SK-MEL-5 (cell line): ENCODE results near the gene ELP1. TPM values are rescaled to one million over a fixed set of nuclear protein-coding genes. Genes with fewer than 3 reads are reported as not detected.
"Not testable (repeated sequence)": the region's sequence is repeated elsewhere in the genome, so short reads cannot be mapped to it uniquely, and the experiment has no call there.

Experiments used
- DNase-seq: peaks from one replicate; pipeline ENCODE4 v3.0.0-alpha.2; 2016; ENCODE audit warnings: low read depth, low spot score
- in situ Hi-C: cut with HindIII; loops from 2 replicates; pipeline ENCODE4 v1.10.0; 2016; ENCODE audit warnings: low sequenced_read_pairs, high pct_unique_total_duplicates, low pct_unique_long_range_greater_than_20kb
- total RNA-seq: library from RNA; depleted of rRNA; stranded (reverse); fragments of >200 nt; shearing (Covaris generic); gene quantifications from 2 replicates; pipeline ENCODE4 v1.2.3, GENCODE V29; 2014

The ELP1 gene
- total RNA-seq, 1 experiment from 2014 or later = 38.7 TPM

DNA sequence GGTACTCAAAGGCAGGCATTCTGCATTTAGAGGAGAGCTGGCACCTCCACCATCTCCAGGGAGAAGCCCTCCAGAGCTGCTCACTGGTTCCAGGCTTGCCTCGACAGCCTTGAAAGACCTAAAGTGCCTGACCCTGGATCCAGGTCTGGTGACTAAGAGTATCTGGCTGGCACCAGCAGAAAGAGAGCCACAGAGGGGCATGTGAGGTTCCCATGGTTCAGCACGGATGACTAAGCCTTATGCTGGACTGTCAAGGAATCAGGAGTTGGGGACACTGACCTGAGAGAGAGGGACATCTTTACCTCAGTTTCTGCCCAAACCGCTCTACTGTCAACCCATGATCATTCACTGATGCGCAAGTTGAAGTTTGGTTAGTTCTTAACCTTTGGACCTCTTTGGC, 68.9 kb downstream of the ELP1 start:
- in situ Hi-C loops = no loop called here
- DNase-seq = no peak

DNA sequence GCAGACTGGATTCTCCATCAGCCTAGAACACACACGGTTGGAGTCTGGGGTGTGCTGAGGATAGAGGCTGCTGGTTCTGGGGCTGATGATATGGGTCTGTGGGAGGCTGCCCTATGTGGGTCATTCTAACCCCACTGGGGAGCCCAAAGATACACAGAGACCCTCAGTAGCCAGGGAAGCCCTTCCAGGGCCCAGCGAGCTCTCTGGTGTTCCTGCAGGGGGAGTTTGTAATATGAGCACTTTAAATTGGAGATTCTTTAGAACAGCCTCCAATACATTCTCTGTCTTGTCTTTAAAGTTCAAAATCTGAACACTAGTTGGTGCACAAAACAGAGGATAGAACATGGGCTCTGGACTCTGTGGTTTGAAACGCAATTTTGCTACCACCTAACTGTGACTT, 69.5 kb downstream of the ELP1 start:
- in situ Hi-C loops = no loop called here
- DNase-seq = no peak

DNA sequence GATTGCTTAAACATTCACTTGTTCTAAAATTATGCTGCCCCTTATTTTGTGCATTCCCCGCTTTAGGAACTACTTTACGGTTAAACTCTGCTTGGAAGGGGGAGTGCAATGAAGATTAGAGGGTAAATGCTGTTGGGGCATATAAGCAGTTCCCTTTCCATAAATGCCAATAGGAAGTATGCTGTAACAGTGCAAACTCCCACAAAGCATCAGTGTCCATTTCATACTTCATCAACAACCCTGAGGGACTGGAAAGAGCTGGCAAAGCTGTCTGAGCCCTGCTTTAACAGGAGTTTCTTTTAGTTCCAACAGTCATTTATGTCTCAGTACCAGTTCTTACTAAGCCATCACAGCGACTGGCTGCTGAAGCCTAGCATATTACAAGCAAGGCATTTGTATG, 70.0 kb downstream of the ELP1 start:
- no peak for DNase-seq
- in situ Hi-C loops = no loop called here

- in situ Hi-C loops = no loop called here
- no peak for DNase-seq
Measured at GRCh38 chr9:108861997-108862396, 71.9 kb downstream of the ELP1 start, which contains the start of gene ACTL7A. Gene ACTL7A, plus strand, starts transcription at chr9:108862266. Its CDS starts 57 bp downstream, at chr9:108862323.

DNA sequence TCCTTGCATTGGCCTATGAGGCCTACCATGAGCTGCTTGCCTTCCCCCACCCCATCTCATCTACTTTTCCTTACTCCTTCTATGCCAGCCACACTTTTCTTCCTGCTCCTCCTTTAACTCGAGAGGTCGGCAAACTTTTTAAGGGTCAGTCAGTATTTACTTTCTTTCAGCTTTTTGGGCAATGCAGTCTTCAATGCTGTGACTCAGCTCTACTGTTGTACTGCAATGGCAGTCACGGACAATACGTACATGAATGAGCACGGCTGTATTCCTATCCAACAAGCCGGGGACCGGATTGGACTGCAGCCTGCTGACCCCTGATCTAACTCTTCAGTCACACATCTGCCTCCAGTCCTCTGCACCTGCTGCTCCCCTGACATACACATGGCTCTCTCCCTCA, 72.5 kb downstream of the ELP1 start:
- in situ Hi-C loops = no loop called here
- no peak for DNase-seq

DNA sequence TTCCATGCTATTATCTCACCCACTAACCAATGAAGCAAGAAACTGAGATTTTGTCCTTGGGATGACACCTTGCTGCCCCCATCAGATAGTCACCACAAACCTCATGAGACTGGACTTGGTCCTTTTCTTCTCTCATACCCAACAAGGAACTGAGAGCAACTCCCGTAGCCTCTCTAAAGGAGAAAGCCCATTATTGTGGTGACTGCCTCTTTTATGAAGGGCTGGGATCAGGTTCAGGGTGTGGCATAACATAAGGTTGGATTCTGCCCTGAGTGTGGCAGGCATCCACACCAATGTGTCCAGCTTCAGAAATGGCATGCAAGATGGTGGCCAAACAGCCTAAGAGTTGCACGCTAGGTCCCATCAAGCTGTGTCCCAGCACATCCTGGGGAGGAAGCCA, 73.2 kb downstream of the ELP1 start:
- in situ Hi-C loops = no loop called here
- no peak for DNase-seq

DNA sequence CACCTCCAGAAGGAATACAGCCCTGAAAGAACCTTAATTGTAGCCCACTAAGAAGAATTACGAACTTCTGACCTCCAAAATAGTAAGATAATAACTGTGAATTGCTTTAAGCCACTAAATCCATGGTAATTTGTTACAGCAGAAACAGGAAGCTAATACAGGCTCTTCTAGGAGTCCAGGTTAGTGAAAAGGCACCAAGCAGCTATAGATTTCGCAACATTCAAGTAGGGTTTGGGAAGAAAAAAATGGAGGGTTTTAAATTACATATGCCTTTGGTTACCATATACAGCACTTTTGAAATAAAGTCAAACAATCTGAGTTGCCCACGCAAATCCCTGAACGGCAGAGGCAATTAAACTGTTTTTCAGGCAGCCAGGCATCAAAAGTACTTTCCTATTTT, 73.6 kb downstream of the ELP1 start:
- in situ Hi-C loops = no loop called here
- DNase-seq = no peak

DNA sequence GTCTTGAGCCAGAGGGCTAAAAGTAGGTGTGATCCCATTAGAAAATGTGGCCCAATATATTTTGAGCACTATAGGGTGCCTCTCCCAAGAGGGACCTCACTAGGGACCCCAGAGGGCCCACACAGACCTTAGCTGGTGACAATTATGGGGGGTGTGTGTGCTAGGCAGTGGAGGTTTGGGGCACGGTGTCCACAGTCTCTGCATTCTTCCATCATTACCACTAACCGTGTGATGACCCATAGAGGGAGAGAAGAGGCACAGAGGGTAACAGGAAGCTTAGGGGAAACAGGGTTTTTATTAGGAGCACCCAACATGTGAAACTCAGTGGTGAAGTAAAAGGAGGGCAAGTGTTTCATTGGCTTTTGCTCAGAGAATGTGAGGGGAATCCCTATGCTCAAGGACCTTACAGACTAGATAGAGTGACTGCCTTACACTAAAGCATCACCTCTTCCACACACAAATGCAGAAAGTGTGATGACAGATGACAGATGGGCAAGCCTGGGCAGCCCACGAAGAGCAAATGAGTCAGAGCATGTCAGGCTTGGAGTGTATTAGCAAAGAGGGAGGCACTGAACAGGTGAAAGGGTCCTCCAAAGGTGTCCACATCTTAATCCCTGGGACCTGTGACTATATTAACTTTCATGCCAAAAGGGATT, 74.3 kb downstream of the ELP1 start:
- in situ Hi-C loops = no loop called here
- DNase-seq = no peak

DNA sequence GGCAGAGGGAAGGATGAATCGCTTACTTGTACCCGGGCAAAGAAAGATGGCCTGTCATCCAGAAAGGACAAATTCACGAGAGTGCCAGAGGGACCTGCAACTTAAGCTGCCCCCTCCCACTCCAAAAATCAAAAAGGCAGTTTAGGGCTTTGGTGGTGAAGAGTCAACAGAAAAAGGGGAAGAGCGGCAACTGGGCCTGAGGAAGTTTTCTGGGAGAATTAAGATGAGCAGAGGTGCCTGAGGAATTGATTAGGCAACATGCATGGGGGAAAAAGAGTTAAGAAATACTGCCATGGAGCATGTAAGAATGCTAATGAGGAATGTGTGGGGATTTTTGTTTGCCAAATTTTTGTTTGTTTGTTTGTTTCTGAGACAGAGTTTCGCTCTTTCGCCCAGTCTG, 76.4 kb downstream of the ELP1 start:
- in situ Hi-C loops = no loop called here
- no peak for DNase-seq

- in situ Hi-C loops = no loop called here
Measured at GRCh38 chr9:108855888-108856287, 78.0 kb downstream of the ELP1 start, which contains the start of gene ACTL7B. Gene ACTL7B, minus strand, starts transcription at chr9:108855986. Its CDS starts 56 bp downstream, at chr9:108855930.

DNA sequence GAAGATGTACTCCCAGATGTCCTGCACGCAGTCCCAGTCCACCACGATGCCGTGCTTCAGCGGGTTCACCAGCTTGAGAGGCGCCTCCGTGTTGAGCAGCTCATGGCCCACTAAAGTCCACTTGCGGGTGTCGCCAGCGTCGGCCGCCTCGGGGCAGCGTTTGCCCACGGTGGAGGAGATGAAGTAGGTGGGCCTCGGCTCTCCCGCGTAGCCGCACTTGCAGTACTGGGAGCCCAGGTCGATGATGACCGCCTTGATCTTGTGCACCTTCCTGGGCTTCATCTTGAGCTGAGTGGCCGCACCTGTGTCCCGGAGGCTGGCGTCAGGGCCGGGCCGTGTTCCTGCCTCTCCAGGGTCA, 78.4 kb downstream of the ELP1 start:
- DNase-seq = no peak
- in situ Hi-C loops = no loop called here

More at GRCh38 chr9:108855888-108856287, 78.0 kb downstream of the ELP1 start, which contains the start of gene ACTL7B:
- no peak for DNase-seq

DNA sequence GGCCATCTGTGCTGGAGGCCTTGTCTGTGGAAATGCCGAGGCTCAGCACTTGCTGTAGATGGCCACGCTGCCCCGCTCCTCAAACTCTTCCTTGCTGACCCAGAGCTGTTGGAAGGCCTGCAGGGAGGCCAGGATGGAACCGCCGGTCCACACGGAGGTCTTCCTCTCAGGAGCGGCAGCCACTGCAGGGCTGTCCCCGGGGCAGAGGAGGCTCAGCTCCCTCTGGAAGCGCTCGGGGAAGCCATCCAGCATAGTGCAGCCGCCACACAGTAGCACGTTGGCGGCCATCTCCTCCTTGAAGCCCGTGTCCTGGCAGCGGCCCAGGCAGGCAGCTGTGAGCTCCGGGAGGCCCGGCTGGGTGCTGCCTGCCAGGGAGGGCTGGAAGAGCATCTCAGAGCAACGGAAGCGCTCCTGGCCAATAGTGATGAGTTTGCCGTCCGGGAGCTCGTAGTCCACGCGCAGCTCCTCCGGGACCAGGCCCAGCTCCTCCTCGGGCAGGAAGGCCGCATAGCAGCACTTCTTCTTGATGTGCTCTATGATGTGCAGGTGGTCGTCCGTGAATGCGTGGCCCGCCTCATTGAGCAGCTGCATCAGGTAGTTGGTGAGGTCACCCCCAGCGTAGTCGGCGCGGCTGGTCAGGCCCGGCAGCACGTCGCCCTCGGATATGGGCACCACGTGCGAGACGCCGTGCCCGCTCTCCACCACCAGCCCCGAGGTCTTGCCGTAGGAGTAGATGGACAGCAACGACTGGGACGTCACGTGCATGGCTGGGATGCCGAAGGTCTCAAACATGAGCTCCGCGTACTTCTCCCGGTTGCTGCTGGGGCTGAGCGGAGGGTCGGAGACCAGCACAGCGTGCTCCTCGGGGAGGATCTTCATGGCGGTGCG, 79.0 kb downstream of the ELP1 start:
- DNase-seq = no peak
- in situ Hi-C loops = no loop called here

DNA sequence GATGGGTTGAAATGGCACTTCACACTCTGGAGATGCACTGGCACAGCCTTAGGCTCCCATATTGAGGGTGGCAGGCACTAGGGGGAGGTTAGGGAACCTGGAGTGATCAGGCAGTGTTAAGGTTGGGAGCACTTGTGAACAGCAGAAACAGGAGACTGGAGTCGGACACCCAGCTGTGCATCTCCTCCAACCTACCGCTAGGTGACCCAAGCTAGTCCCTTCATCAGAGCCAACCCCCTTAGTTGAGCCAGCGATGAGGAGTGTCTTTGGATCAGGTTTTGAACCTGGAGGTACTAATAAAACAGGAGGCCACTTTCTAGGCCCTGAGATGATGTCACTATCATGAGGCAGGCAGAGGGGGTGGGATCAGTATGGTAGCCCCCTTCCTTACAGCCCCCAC, 79.8 kb downstream of the ELP1 start:
- peak; percentile 42 for DNase-seq
- in situ Hi-C loops = no loop called here

- in situ Hi-C loops = no loop called here
- DNase-seq = no peak
Measured at GRCh38 chr9:108852079-108852478, 81.8 kb downstream of the ELP1 start.

DNA sequence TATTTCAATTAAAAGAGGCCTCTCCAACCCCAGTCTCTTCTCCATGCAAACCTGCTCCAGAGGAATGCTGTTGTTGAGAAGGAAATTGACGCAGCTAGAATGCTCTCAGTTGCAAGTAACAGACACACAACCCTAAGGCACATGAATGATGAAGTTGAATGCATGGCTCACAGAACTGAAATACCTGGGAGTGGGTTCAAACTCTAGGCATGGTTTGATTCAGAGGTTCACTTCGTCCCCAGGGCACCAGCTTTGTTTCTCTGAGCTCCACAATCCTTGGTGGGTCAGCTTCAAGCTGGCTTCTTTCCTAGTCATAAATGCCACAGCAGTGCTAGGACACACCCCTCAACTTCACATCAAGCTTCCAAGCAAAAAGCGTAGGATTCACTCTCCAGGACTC, 82.8 kb downstream of the ELP1 start:
- in situ Hi-C loops = no loop called here
- no peak for DNase-seq

DNA sequence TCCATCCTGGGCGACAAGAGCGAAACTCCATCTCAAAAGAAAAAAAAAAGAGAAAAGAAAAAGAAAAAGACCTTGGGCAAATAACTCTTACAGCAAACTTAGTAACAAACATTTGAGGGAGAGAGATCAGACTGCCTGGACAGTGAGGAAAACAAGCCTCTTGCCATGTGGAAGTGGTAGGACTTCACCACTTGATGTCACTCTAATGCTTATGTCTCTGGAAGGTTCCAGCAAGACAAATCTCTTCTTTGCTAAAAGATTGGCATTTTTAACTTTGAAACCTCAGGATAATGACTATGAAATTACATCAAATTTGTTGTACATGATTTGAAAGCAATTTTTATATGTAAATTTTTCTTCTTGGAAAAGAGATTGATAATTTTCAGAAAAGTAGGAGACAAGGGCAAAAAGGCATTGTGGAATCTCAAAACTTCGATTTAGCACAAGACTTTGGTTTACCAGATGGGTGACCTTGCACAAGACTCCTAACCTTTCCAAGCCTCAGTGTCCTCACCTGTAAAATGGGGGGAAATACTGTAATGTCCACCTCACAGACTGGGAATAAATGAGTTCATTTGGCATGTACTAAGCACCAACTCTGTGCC, 83.5 kb downstream of the ELP1 start:
- in situ Hi-C loops = no loop called here
- peak; percentile 39 for DNase-seq

GRCh38 chr9:108848296-108848695, 85.6 kb downstream of the ELP1 start:
- in situ Hi-C loops, DNase-seq: not testable (repeated sequence)

- in situ Hi-C loops = no loop called here
- DNase-seq = no peak
Measured at GRCh38 chr9:108845947-108846346, 88.0 kb downstream of the ELP1 start.
